Tibial artery (tissue), 4 donors: Measurements from ENCODE around the gene SH3RF3.
"Not testable (repeated sequence)": the region's sequence is repeated elsewhere in the genome, so short reads cannot be mapped to it uniquely, and the experiment has no call there.

ENCODE experiments used
- DNase-seq, 2 donors: peaks; one replicate each; pipeline ENCODE4 v3.0.0-alpha.2; 2019
- H3K27ac ChIP-seq, 2 donors: fragments of 200-600 bp; sonication (generic) in 1 of 2; 1 replicate in 1 of 2; 2 replicates in 1 of 2; pipeline ENCODE4 v1.5.1; 2018 to 2019; ENCODE audit warnings: mild to moderate bottlenecking in 1 of 2
- H3K27me3 ChIP-seq, 2 donors: fragments of 200-600 bp; sonication (generic) in 1 of 2; one replicate each; pipeline versions ENCODE4 v1.5.1 to v1.6.0; 2016 to 2019
- H3K36me3 ChIP-seq, 3 donors: fragments of 200-600 bp; sonication (generic) in 2 of 3; one replicate each; pipeline ENCODE4 v1.5.1; 2016 to 2019; ENCODE audit warnings: mild to moderate bottlenecking in 2 of 3
- H3K4me1 ChIP-seq, 4 donors: fragments of 200-600 bp; sonication (generic) in 2 of 4; 1 replicate in 3 of 4; 2 replicates in 1 of 4; pipeline ENCODE4 v1.5.1; 2016 to 2019
- H3K4me3 ChIP-seq, 2 donors: fragments of 200-600 bp; sonication (generic) in 1 of 2; 1 replicate in 1 of 2; 2 replicates in 1 of 2; pipeline ENCODE4 v1.5.1; 2018 to 2019; ENCODE audit warnings: mild to moderate bottlenecking in 2 of 2
- H3K9me3 ChIP-seq, 3 donors: fragments of 200-600 bp; sonication (generic) in 1 of 3; one replicate each; pipeline ENCODE4 v1.5.1; 2016 to 2019
- intact Hi-C: fragments of 100-400 bp; cut with DNase I; formaldehyde crosslinking; loops from one replicate; pipeline ENCODE4 v1.15.0; 2023; ENCODE audit warnings: low total_unique reads
- TF ChIP-seq, protein P1 (sequence below), 2 experiments: fragments of 200-600 bp in 1 of 2; fragments of 450-650 bp in 1 of 2; IDR thresholded peaks; one replicate each; pipeline ENCODE4 v1.5.1; 2017 to 2019; ENCODE audit warnings: antibody characterized with exemption in 2 of 2, mild to moderate bottlenecking in 1 of 2, moderate library complexity in 1 of 2

Gene SH3RF3

DNA sequence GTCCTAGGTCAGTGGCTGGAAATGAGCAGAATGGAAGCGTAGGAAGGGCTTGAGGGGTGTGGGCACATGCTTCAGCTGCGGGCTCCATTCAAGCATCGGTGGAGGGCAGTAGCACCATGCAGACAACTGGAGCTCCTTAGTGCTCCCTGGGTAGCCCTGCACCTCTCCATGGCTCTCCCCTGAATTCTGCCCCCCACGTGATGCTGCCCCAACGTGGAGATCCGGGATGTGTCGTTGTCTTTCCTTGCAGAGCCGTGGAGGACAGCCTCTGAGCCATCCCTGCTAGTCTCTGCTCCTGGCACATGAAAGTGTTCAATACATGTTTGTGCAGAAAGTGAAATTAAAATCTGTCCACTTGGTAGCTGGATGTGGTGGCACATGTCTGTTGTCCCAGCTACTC lies 94.5 kb downstream of the SH3RF3 start:
- no peak overlapping the region for H3K4me3 ChIP-seq
- no peaks in the 10 kb centered on the region for H3K9me3 ChIP-seq
- DNase-seq: no peak
- intact Hi-C loops: no loop called here
- H3K27me3 ChIP-seq: no peaks in the 10 kb centered on the region
- H3K4me1 ChIP-seq: peaks cover 0 to 24% (median 8%) of the 10 kb centered on the region in 4 donors
- H3K27ac ChIP-seq: no peak overlapping the region
- TF ChIP-seq, protein P1, sequence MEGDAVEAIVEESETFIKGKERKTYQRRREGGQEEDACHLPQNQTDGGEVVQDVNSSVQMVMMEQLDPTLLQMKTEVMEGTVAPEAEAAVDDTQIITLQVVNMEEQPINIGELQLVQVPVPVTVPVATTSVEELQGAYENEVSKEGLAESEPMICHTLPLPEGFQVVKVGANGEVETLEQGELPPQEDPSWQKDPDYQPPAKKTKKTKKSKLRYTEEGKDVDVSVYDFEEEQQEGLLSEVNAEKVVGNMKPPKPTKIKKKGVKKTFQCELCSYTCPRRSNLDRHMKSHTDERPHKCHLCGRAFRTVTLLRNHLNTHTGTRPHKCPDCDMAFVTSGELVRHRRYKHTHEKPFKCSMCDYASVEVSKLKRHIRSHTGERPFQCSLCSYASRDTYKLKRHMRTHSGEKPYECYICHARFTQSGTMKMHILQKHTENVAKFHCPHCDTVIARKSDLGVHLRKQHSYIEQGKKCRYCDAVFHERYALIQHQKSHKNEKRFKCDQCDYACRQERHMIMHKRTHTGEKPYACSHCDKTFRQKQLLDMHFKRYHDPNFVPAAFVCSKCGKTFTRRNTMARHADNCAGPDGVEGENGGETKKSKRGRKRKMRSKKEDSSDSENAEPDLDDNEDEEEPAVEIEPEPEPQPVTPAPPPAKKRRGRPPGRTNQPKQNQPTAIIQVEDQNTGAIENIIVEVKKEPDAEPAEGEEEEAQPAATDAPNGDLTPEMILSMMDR (IDR thresholded peaks at IDR 0.05): no peak
- H3K36me3 ChIP-seq: no peaks in the 10 kb centered on the region

GRCh38 chr2:109224341-109224740 lies 95.3 kb downstream of the SH3RF3 start:
- H3K36me3 ChIP-seq, intact Hi-C loops, H3K9me3 ChIP-seq, H3K4me3 ChIP-seq, H3K27me3 ChIP-seq, H3K27ac ChIP-seq, DNase-seq: not testable (repeated sequence)
- H3K4me1 ChIP-seq: peaks cover 0 to 24% (median 2%) of the 10 kb centered on the region in 4 donors

DNA sequence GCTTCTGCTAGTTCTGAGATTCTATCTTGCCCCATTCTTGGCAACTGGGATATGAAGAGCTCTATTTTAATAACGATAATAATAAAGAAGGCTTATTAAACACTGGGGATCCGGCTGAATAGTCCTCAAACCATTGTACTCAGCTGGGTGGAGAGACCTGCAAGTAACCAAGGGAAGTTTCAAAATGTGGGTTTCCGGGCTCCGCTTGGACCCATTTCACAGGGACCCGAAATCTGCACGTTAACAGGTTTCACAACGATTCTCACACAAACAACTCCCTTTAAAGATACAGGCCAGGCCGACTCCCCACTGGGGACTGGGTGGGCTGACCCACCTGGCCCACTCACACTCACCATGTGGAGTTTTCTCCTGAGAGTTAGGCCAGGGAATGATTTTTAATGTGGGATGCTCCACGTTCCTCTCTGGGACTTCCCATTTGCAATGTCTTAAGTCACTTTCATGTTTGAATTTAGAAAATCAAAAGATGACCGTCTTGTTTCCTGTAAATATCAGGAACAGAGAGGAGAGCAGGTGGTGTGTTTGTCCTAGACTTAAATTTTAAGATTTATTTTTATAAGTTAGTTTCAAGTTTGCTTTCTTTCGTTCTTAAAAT lies 96.3 kb downstream of the SH3RF3 start:
- intact Hi-C loops: no loop called here

DNA sequence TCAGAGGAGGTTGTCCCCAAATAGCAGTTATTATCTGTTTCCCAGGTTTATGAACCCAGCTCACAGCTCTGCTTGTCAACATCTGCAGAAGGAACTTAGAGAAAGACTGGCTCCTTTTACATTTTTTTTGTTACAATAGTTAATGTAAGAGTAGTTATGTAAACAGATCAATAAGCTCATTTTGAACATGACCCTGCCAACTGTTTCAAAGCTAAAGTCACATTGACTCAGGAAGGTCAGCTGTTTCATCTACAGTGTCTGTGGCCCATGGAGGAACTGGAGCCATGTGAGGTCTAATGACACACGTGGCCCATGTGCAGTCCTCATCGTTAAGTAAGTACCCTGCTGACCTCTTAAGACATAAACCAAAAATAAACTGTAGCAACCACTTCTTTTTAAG lies 97.1 kb downstream of the SH3RF3 start:
- intact Hi-C loops: no loop called here
- Histone ChIP-seq H3K27ac (no peak overlapping the region), H3K4me3 (no peak overlapping the region), H3K4me1 (peaks cover 0 to 33% (median 8%) of the 10 kb centered on the region in 4 donors), H3K36me3 (no peaks in the 10 kb centered on the region), H3K9me3 (no peaks in the 10 kb centered on the region), H3K27me3 (no peaks in the 10 kb centered on the region)
- TF ChIP-seq, protein P1 (IDR thresholded peaks at IDR 0.05): no peak
- DNase-seq: no peak

More for the DNA sequence above, 96.3 kb downstream of the SH3RF3 start:
- no peak overlapping the region for H3K4me3 ChIP-seq
- peaks cover 0 to 25% (median 3%) of the 10 kb centered on the region in 4 donors for H3K4me1 ChIP-seq
- H3K9me3 ChIP-seq: no peaks in the 10 kb centered on the region
- no peaks in the 10 kb centered on the region for H3K27me3 ChIP-seq
- no peak for DNase-seq
- no peaks in the 10 kb centered on the region for H3K36me3 ChIP-seq
- no peak overlapping the region for H3K27ac ChIP-seq
- TF ChIP-seq, protein P1 (IDR thresholded peaks at IDR 0.05): no peak

GRCh38 chr2:109226622-109227021 lies 97.6 kb downstream of the SH3RF3 start:
- H3K9me3 ChIP-seq: no peaks in the 10 kb centered on the region
- no peak for DNase-seq
- no peak overlapping the region for H3K4me3 ChIP-seq
- no peak overlapping the region for H3K27ac ChIP-seq
- TF ChIP-seq, protein P1 (IDR thresholded peaks at IDR 0.05): no peak
- intact Hi-C loops: no loop called here
- H3K4me1 ChIP-seq: peaks cover 0 to 38% (median 11%) of the 10 kb centered on the region in 4 donors
- no peaks in the 10 kb centered on the region for H3K27me3 ChIP-seq
- no peaks in the 10 kb centered on the region for H3K36me3 ChIP-seq

DNA sequence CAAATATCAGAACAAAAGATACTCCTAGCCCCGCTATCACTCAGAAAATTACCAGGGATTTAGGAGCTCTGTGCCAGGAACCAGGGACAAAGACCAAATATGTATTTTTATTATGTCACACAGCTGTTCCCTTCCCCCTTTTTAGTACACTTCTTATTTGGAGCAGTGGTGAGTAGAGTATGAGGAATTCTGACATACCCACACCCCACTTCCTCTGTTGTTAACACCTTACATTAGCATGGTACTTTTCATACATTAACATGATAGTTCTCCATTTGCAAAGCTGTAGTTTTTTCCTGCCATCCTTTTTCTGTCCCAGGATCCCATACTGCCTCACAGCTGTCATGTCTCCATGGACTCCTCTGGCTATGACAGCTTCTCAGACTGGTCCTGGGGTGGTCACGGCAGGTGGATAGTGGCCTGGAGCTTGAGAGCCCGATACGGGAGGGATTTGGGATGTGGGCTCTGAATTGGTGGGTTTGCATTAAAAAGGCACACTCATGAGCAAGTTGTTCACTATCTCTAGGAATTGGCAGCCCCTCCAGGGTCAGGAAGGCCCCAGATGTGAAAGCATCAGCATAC lies 100.2 kb downstream of the SH3RF3 start:
- Histone ChIP-seq H3K36me3 (no peaks in the 10 kb centered on the region), H3K4me3 (no peak overlapping the region), H3K9me3 (no peaks in the 10 kb centered on the region), H3K27ac (no peak overlapping the region), H3K27me3 (no peaks in the 10 kb centered on the region), H3K4me1 (peaks cover 0 to 40% (median 11%) of the 10 kb centered on the region in 4 donors)
- no peak for DNase-seq
- intact Hi-C loops: no loop called here
- TF ChIP-seq, protein P1 (IDR thresholded peaks at IDR 0.05): no peak
